ENCODE data around the gene MTRFR.

DNA sequence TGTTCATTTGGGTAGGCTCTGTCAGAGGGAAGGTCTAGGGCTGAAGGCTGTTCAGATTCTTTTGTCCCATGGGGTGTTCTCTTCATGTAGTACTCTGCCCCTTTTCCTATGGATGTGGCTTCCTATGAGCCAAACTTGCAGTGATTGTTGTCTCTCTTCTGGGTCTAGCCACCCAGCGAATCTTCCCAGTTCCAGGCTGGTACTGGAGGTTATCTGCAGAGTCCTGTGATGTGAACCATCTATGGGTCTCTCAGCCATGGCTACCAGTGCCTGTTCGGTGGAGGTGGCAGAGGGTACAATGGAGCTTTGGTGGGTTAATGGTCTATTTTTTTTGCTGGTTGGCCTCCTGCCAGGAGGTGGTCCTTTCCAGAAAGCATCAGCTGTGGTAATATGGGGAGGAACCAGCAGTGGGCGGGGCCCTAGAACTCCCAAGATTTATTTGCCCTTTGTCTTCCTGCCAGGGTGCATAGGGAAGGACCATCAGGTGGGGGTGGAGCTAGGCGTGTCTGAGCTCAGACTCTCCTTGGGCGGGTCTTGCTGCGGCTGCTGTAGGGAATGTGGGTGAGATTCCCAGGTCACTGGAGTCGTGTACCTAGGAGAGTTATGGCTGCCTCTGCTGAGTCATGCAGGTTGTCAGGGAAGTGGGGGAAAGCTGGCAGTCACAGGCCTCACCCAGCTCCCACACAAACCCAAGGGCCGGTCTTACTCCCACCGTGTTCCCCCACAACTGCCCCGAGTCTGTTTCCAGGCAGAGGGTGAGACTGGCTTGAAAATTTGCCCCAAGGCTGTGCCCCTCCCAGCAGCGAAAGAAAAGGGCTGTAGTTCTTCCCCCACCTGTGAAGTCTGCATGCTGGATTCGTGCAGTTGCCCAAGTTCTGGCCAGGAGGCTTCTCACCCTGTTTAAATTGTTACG lies 17.5 kb downstream of the MTRFR start:
- TF ChIP-seq E2F1 (CRISPR knock-in tag; IDR thresholded peaks at IDR 0.05) (no peak), CTCF (IDR thresholded peaks at IDR 0.05) (no peak)

All from WTC11 (cell line).